Gastroesophageal sphincter (tissue), 3 donors: Measurements from ENCODE around the gene PLCH1.

Source experiments
- EP300 ChIP-seq: sonication (generic); formaldehyde crosslinking; IDR thresholded peaks from one replicate; pipeline ENCODE4 v1.6.1; 2017; ENCODE audit warnings: antibody characterized with exemption, mild to moderate bottlenecking
- TF ChIP-seq, protein P1 (sequence below), 4 experiments: fragments of 200-600 bp in 2 of 4; fragments of 450-650 bp in 2 of 4; sonication (generic) in 1 of 4; IDR thresholded peaks; one replicate each; pipeline ENCODE4 v1.5.1; 2017 to 2019; ENCODE audit warnings: antibody characterized with exemption in 4 of 4, mild to moderate bottlenecking in 2 of 4, moderate library complexity in 2 of 4

GRCh38 chr3:155386919-155387318 is 358.0 kb downstream of the PLCH1 start:
- TF ChIP-seq, protein P1, sequence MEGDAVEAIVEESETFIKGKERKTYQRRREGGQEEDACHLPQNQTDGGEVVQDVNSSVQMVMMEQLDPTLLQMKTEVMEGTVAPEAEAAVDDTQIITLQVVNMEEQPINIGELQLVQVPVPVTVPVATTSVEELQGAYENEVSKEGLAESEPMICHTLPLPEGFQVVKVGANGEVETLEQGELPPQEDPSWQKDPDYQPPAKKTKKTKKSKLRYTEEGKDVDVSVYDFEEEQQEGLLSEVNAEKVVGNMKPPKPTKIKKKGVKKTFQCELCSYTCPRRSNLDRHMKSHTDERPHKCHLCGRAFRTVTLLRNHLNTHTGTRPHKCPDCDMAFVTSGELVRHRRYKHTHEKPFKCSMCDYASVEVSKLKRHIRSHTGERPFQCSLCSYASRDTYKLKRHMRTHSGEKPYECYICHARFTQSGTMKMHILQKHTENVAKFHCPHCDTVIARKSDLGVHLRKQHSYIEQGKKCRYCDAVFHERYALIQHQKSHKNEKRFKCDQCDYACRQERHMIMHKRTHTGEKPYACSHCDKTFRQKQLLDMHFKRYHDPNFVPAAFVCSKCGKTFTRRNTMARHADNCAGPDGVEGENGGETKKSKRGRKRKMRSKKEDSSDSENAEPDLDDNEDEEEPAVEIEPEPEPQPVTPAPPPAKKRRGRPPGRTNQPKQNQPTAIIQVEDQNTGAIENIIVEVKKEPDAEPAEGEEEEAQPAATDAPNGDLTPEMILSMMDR (IDR thresholded peaks at IDR 0.05) = no peak
- TF ChIP-seq EP300 = no peak
